ENCODE data around the gene TAF3.

TAF3 gene

GRCh38 chr10:8060704-8061121 lies 242.4 kb downstream of the TAF3 start:
- DNase-seq: no peak

DNA sequence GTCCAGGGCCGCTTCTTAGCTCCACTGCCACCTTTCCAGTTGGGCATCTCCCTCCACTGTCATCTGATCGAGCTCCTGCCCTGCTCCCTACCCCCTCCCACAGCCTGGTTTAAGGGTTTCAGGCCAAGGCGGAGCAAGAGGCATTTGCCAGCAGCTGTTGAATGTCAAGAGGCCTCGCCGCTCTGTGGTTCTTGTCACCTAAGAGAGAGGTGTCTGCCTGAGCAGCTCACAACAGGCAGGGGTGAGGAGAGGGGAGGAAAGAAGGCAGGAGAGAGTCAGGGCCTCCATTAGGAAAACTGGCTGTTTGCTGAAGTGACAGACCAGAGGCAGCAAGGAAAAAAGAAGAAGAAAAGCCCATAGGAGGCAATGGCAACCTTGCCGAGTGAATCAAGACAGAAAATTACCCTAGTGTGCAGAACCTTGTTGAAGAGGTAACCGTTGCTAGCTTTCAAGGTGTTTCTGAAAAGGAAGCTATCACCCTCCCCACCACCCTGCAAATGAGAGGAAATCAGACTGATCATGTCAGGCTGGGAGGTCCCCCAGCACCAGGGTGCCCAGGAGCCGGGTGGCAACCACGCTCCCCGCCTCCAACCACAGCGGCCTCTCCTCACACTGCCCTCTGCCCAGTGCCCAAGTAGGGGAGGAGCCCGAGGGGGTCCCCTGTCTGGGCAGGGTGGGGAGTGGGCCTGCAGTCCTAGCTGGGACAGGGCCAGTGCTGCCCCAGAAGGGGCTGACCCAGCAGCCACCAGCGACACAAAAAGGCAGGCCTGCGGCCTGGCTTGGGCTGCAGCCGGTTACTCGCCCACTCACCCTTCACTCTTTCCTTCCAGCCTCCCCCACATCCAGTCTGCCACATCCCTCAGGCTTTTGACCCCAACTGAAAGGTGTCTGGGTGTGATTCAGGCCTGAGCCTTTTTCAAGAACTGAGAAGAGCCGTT lies 243.2 kb downstream of the TAF3 start:
- no peak for DNase-seq

DNA sequence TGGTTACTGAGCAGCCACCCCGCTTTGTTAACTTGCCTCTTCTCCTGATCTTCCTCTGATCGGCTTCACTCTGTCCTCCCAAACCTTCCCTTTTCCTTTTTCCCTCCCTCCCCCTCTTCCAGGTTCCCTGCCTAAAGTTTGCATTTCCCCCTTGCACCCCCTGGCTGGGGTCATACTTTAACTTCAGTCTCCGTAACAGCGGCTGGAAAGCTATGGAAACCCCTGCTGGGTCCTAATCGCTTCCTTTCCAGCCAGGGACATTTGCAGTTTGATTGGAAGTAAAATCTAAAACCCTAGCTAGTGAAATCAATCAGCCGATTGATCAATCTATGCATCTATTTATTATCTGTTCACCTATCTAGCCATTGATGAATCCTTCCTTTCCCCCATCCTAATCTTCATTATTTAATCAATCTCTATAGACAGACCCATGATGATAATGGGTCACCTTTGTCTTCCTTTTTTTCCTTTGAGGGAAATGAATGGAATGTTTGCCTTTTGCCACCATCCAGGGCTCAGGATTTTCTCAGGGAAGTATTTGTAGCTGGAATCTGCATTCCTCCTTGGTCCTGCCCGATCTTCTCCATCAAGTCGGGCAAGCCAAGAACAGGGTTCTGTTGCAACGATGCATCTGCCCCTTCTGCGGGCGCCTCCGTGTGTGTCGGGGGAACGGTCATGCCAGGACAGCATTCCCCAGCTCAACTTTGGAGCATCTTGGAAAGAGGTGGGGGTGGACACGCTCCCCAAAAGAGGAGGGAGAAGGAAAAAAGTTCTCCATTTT lies 245.0 kb downstream of the TAF3 start:
- DNase-seq: no peak

DNA sequence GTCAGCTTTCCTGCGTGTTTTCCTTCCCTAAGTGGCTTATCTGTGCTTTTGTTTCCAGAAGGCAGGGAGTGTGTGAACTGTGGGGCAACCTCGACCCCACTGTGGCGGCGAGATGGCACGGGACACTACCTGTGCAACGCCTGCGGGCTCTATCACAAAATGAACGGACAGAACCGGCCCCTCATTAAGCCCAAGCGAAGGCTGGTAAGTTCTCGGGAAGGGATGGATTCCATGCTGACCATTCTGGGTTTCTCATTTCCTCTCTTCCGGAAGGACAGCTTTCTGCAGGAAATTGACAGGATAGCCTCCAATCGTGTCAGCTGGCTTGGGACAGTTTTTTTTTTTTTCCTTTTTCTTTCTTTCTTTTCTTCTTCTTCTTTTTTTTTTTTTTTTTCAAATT lies 245.6 kb downstream of the TAF3 start:
- no peak for DNase-seq

- DNase-seq: no peak
These were observed 246.1 kb downstream of the TAF3 start for GRCh38 chr10:8064436-8064835.

DNA sequence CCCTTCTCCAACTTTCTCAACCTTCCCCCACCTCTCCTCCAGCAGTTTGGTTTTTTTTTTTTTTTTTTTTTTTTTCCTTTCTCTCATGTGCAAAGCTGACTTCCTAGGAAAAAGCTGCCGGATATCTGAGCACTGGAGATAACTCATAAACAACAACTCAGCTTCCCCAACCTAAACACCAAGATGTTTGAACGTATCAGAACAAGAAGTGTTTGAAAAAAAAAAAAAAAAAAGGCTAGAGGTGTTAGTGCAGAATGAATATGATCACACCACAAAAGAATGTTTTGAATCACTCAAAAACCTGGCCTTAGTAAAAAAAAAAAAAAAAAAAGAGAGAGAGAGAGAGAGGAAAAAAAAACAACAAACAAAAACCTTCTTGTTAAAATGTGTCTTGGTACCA lies 247.3 kb downstream of the TAF3 start:
- DNase-seq: no peak

GRCh38 chr10:8066124-8066523 lies 247.8 kb downstream of the TAF3 start:
- DNase-seq: no peak
